ENCODE results near the gene FBXO40. TPM values are rescaled to one million over a fixed set of nuclear protein-coding genes. Genes with fewer than 3 reads are reported as not detected.

FBXO40 gene
- total and polyA plus RNA-seq, 9 of the 15 experiments (the other 6 are each of a cell fraction or from before 2014, with no cell fraction given): 0.01 to 0.05 (median 0.04) TPM; not detected in 3

GRCh38 chr3:121624147-121624899, 31.1 kb downstream of the FBXO40 start:
- no peak for FAIRE-seq
- no peak for TF ChIP-seq SIRT6 (IDR thresholded peaks at IDR 0.05; ENCODE audit: low read depth, low read length)
- TF ChIP-seq ZNF699 (CRISPR knock-in tag; IDR thresholded peaks at IDR 0.05; ENCODE audit: insufficient replicate concordance): no peak
- TF ChIP-seq, protein P1, sequence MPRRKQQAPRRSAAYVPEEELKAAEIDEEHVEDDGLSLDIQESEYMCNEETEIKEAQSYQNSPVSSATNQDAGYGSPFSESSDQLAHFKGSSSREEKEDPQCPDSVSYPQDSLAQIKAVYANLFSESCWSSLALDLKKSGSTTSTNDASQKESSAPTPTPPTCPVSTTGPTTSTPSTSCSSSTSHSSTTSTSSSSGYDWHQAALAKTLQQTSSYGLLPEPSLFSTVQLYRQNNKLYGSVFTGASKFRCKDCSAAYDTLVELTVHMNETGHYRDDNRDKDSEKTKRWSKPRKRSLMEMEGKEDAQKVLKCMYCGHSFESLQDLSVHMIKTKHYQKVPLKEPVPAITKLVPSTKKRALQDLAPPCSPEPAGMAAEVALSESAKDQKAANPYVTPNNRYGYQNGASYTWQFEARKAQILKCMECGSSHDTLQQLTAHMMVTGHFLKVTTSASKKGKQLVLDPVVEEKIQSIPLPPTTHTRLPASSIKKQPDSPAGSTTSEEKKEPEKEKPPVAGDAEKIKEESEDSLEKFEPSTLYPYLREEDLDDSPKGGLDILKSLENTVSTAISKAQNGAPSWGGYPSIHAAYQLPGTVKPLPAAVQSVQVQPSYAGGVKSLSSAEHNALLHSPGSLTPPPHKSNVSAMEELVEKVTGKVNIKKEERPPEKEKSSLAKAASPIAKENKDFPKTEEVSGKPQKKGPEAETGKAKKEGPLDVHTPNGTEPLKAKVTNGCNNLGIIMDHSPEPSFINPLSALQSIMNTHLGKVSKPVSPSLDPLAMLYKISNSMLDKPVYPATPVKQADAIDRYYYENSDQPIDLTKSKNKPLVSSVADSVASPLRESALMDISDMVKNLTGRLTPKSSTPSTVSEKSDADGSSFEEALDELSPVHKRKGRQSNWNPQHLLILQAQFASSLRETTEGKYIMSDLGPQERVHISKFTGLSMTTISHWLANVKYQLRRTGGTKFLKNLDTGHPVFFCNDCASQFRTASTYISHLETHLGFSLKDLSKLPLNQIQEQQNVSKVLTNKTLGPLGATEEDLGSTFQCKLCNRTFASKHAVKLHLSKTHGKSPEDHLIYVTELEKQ (CRISPR knock-in tag; IDR thresholded peaks at IDR 0.05): no peak
- no peak for TF ChIP-seq MEF2D (tag; conservative IDR thresholded peaks at IDR 0.05; ENCODE audit: low read depth)
- TF ChIP-seq NR1H2 (CRISPR knock-in tag; IDR thresholded peaks at IDR 0.05): no peak
- TF ChIP-seq, protein P2, sequence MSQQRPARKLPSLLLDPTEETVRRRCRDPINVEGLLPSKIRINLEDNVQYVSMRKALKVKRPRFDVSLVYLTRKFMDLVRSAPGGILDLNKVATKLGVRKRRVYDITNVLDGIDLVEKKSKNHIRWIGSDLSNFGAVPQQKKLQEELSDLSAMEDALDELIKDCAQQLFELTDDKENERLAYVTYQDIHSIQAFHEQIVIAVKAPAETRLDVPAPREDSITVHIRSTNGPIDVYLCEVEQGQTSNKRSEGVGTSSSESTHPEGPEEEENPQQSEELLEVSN (IDR thresholded peaks at IDR 0.05; ENCODE audit: borderline replicate concordance in 1 of 2, extremely low read depth in 1 of 2, insufficient read depth in 1 of 2, insufficient read length in 1 of 2, low read depth in 1 of 2, low read length in 1 of 2, poor library complexity in 1 of 2, severe bottlenecking in 1 of 2): no peak
- TF ChIP-seq, protein P3, sequence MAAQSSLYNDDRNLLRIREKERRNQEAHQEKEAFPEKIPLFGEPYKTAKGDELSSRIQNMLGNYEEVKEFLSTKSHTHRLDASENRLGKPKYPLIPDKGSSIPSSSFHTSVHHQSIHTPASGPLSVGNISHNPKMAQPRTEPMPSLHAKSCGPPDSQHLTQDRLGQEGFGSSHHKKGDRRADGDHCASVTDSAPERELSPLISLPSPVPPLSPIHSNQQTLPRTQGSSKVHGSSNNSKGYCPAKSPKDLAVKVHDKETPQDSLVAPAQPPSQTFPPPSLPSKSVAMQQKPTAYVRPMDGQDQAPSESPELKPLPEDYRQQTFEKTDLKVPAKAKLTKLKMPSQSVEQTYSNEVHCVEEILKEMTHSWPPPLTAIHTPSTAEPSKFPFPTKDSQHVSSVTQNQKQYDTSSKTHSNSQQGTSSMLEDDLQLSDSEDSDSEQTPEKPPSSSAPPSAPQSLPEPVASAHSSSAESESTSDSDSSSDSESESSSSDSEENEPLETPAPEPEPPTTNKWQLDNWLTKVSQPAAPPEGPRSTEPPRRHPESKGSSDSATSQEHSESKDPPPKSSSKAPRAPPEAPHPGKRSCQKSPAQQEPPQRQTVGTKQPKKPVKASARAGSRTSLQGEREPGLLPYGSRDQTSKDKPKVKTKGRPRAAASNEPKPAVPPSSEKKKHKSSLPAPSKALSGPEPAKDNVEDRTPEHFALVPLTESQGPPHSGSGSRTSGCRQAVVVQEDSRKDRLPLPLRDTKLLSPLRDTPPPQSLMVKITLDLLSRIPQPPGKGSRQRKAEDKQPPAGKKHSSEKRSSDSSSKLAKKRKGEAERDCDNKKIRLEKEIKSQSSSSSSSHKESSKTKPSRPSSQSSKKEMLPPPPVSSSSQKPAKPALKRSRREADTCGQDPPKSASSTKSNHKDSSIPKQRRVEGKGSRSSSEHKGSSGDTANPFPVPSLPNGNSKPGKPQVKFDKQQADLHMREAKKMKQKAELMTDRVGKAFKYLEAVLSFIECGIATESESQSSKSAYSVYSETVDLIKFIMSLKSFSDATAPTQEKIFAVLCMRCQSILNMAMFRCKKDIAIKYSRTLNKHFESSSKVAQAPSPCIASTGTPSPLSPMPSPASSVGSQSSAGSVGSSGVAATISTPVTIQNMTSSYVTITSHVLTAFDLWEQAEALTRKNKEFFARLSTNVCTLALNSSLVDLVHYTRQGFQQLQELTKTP (IDR thresholded peaks at IDR 0.05; ENCODE audit: low read depth in 1 of 2, partially characterized antibody in 2 of 2): no peak
- no peak for TF ChIP-seq ZNF324 (CRISPR knock-in tag; IDR thresholded peaks at IDR 0.05)
- TF ChIP-seq, protein P4, sequence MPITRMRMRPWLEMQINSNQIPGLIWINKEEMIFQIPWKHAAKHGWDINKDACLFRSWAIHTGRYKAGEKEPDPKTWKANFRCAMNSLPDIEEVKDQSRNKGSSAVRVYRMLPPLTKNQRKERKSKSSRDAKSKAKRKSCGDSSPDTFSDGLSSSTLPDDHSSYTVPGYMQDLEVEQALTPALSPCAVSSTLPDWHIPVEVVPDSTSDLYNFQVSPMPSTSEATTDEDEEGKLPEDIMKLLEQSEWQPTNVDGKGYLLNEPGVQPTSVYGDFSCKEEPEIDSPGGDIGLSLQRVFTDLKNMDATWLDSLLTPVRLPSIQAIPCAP (CRISPR knock-in tag; IDR thresholded peaks at IDR 0.05; ENCODE audit: borderline replicate concordance): no peak
- no peak for TF ChIP-seq CHD1 (IDR thresholded peaks at IDR 0.05; ENCODE audit: low read length)
- no peak for TF ChIP-seq SRSF9 (IDR thresholded peaks at IDR 0.05; ENCODE audit: borderline replicate concordance, low read depth, low read length)

More at GRCh38 chr3:121624147-121624899, 31.1 kb downstream of the FBXO40 start:
- Histone ChIP-seq H3K27me3 (ENCODE audit: control insufficient read depth in 2 of 2, insufficient read depth in 2 of 2, low read length in 2 of 2) (peaks cover 11 to 32% of the 10 kb centered on the region in 2 experiments), H3K36me3 (ENCODE audit: control insufficient read depth, insufficient read depth, low read length) (no peaks in the 10 kb centered on the region), H3K79me2 (ENCODE audit: control insufficient read depth, insufficient read depth, low read length) (no peaks in the 10 kb centered on the region), H3K27ac (ENCODE audit: extremely low read depth, low read depth, low read length) (no peak overlapping the region), H3K9ac (ENCODE audit: insufficient read depth in 1 of 2, low read depth in 2 of 2, low read length in 2 of 2) (no peak overlapping the region), H3K9me1 (ENCODE audit: control insufficient read depth, insufficient read depth, low read length) (no peaks in the 10 kb centered on the region), H2AFZ (ENCODE audit: low read depth, low read length) (no peak overlapping the region), H3K4me2 (ENCODE audit: insufficient read depth, low read length) (no peak overlapping the region), H3K4me1 (replicated peaks in 1 of 2; ENCODE audit: control insufficient read depth in 2 of 2, insufficient read depth in 2 of 2, low read length in 2 of 2) (no peaks in the 10 kb centered on the region; a peak in 1 of 5 replicates), H4K20me1 (replicated peaks; ENCODE audit: control insufficient read depth, insufficient read depth, low read length) (no peaks in the 10 kb centered on the region), H3K4me3 (no peak overlapping the region), H3K9me3 (replicated peaks; ENCODE audit: control insufficient read depth, insufficient read depth, low read depth, low read length) (no peaks in the 10 kb centered on the region)
- ChIA-PET POLR2A (no interaction called here), CTCF (ENCODE audit: low intra/inter-chr PET ratio) (no interaction called here)
- ATAC-seq (no peak), DNase-seq (ENCODE audit: extremely low read depth in 1 of 4, low spot score in 3 of 4) (no peak)
- intact Hi-C loops (cut with micrococcal nuclease) (no loop called here), in situ Hi-C loops (cut with MboI) (no loop called here)
- 2% methylated on average over 13 of the region's 14 CpGs for WGBS (ENCODE audit: insufficient coverage, low coverage, missing lambda C conversion rate)
- no TSS peak for BruUV-seq (replicated peaks)
